Suppressor macrophage treated with lipopolysaccharide for 4 hours (primary cell): ENCODE measurements around the gene RYK.
"Not testable (repeated sequence)": the region's sequence is repeated elsewhere in the genome, so short reads cannot be mapped to it uniquely, and the experiment has no call there.

Experiments
- DNase-seq: peaks from one replicate; pipeline ENCODE4 v3.0.0-alpha.2; 2020

The RYK gene

DNA sequence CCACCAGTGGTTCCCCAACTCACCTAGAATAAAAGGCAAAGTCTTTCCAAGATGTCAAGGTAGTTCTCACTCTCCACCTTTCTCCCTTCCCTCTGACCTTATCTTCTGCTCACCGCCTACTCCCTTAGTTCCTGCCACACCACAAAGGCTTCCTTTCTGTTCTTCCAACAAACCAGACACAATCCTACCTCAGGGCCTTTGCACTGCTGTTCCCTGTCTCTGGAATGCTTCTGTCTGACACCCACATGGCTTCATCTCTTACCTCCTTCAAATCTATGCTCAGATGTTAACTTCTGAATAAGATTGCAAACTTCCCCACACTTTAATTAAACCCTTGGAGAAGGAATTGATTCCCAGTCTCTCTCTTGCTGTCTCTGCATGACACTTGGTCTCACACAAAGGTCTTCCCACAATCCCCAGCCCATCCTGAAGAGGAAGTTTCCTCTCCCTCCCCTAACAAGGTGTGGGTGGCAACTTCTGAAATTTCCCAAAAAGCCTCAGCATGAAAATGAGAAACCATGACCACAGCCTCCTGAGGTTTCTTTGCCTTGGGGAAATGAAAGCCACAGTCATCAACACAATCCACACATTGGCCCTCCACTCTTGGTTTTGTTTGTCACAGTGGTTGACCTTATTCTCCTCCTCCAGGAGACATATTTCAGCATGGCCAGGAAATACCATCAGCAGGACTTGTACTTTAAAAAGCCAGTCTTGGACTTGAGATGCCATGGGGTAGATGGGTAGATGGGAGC, 3.0 kb upstream of the RYK start:
- peak; percentile 90 for DNase-seq

DNA sequence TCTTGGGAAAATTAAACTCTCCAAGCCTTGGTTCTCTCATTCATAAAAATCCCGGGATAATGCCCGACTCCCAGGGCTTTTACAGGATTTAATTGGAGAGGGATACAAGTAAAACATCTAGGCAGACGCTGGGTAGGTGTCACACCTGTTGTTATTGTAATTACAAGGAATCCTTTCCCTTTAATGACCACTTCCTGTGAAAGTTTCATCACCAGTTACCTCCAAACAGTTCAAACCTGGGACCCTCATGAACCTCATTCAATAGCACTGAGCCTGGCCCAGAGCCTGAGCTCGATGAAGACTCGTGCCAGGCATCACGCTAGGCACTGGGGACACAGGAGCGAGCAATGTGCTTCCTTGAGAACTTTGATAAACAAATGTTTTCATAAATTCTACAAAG, 2.1 kb upstream of the RYK start:
- no peak for DNase-seq

DNA sequence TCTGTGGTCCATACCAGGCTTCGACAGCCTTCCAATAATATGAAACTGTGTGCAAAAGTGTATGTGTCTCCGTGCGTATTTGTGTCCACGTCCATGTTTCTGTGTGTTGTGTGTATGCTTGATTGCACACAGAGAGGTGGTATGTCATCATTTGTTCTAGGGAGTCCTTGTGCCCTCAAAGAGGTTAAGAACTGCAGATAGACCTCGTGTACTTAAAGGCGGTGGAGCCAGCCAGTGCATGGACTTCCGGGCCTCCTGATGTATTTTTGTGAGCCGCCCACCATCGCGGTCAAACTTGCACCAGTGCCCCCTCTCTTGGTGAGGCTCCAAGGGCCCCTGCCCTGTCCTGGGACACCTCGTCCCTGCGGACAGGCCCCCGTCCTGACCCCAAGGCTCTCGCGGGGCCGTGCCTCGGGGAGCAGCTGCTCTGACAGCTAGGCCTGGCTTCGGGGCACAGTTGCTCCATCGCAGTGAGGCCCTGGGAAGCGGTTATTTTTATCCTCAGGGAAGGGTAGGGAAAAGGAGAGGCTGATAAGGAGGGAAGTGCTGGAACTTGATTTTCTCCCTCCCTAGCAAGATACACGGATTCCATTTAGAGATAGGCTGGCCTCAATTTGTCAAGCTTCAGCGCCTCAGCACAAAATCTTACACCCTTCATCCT, 1.2 kb upstream of the RYK start:
- no peak for DNase-seq

DNA sequence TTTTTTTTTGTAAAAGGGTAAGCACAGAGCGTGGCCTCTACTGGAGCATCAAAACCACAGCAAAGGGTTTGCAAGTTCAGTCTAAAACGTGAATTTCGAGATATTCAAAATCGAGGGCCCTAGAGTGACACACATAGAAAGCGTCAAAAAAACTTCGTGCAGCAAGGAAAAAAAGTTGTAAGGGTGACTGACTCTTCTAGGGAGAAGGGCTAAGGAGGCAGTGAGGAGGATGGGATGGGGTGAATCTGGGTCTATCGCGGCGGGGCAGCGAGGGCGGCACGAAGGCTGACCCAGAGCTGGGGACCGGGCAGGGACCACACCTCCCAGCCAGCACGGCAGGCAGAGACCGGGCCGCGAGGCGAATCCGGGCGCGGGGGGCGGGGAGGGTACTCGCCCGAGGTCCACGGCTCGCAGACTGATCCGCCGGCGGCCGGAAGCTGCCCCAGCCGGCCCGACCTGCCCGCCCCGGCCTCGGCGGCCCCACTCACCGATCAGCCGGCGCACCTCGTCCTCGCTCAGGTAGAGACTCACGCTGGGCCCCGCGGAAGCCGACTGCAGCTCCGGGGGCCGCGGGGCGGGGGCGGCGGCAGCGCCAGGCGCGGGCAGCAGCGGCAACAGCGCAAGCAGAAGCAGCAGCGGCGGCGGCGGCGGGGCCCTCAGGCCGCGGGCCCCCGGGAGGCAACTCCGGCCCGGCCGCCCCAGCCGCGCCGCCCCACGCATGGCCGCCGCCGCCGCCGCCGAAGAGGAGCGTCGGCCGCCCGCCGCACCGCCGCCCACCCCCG, 533 bp downstream of the RYK start:
- peak; percentile 39 for DNase-seq

DNA sequence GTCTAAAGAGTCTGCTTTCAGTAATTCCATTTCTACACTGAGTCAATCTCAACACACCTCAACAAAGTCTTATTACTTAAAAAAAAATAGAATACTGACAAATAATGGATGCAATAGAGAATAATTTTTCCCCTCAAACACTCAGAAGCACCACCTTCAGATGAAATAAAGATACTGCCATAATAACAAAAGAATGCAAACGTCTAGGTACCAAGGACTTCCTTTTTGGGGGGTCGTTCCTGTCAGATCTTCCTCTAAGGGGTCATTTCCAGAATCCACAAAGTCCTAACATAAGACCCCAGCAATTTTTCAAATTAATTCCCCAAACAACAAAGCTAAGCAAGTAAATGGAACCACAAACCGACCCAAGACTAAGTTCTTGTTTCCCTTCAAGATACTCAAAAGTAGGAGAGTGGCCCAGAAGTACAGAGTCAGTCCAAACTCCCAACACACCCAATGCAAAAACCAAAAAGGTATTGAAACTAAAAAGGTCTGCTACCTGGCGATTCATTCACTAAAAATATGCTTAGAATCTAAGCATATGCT, 1.3 kb downstream of the RYK start:
- DNase-seq: no peak

DNA sequence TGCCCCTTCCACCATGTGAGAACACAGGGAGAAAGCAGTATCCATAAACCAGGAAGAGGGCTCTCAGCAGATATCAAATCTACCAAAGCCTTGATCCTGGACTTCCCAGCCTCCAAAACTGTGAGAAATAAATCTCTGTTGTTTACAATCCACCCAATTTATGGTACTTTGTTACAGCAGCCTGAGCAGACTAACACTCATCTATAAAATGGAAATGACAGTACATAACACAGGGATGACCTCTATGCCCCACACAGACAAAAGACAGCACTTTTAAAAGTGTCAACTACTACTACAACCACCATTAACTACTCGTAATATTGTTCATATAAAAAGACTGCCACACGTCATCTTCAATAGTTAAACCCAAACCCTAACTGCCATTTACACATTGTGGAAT, 5.7 kb downstream of the RYK start:
- DNase-seq: no peak

DNA sequence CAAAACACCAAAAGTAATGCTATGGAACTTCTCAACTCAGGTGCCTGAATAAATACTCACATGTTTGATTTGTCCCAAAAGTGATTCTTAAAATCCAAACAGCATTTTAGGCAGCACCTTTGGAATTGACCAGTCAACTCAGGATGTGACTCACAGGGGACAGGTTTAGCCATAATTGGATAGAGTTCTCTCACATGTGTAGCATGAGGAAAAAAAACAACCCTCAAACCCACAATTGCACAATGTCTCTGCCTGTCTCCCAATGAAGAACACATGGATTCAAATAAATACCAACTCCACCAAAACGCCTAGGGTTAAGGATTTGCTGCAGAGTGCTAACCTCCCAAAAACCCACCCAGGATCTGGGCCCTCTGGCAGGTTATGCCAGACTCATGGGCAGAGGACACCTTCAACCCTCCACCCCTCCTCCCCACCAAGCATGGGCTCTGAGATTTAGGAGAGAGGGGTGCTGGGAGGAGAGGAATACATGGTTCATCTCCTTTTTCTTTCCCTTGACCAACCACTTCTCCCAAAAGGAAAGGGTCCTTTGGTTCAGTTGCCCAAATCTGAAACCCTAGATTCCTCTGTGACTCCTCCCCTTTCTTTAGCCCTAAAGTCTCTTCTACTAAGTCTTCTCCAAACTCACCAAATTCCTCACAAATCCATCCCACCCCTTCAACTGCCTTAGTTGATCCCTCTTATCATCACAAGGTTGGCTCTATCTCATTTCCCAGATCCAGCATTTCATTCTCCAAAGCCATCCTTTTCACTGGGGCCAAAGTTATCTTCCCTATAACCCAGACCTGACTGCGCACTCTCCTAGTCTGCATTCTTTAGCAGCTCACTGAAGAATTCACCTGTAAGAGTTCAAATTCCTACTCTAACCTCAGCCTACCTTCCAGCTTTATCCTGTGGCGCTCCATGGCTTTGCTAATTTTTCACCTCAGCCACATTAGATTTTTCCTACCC, 7.7 kb downstream of the RYK start:
- DNase-seq: peak; percentile 24

DNA sequence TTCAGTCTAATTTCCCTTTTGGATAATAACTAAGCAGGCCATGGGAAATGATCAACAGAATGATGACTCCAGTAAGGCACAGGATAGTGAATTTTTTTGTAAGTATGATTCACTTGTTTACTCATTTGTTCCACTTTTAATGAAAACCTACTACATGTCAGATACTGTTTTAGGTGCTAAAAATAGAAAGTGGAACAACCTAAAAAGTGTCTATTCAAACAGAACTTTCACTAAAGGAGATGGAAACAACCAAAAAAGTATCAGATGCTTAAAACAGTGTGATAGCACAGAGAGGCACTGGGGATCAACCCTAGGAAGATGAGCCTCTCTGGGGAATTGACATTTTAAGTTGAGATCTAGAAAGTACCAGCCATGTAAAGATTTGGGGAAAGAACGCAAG, 11.1 kb downstream of the RYK start:
- peak; percentile 58 for DNase-seq

DNA sequence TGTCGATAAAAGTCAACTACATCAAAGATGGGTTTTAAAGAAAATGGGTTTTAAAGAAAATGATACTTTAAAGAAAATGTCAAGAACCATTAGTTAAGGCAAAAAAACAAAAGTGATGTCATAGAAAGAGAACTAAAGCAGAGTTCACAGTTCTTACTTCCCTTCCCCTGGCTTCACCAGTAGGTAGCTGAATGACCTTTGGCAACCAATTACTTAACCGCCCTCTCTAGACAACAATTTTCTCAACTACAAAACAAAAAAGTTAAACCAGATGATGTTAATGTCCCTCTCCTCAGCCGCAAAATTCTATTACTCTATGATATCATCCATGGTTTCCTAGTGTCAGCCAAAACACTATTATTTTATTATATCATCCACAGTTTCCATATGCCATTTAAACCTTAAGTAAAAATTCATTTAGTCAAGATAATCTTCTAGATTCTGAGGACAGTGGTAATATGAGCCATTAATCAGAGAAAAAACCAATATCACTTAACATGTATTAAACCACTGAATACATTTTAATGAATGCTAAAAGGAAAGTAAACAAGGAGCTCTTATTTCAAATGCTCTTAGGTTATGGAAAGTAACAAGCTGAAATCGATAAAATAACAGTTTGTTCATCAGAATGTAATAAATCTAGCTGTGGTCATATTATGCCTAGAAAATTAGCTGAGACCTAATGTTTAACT, 13.1 kb downstream of the RYK start:
- DNase-seq: peak; percentile 58

DNA sequence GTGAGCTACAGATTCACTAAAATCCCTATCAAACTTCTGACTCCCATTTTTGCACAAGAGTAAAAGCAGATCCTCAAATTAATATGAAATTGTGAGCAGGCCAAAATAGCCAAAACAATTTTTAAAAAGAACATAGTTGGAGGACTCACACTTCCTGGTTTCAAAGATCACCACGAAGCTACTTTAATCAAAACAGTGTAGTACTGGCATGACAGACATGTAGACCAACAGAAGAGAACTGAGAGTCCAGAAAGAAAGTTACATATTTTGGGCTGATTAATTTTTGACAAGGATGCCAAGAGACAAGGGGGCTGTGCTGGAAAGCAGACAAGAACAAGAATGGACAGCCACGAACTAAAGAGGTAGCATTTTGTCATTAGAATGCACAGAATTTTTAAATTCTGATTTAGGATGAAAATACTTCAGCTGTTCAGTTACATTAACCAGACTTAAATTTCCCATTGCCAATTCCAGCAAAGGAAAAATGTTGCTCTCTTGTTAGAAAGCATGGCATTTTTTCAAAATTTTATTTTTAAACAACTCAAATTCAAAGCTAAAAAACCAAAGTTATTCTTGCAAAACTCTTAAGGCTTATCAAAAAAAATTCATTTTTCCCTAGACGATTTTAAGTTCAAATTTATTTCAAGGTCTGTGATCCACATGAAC, 14.0 kb downstream of the RYK start:
- peak; percentile 23 for DNase-seq

DNA sequence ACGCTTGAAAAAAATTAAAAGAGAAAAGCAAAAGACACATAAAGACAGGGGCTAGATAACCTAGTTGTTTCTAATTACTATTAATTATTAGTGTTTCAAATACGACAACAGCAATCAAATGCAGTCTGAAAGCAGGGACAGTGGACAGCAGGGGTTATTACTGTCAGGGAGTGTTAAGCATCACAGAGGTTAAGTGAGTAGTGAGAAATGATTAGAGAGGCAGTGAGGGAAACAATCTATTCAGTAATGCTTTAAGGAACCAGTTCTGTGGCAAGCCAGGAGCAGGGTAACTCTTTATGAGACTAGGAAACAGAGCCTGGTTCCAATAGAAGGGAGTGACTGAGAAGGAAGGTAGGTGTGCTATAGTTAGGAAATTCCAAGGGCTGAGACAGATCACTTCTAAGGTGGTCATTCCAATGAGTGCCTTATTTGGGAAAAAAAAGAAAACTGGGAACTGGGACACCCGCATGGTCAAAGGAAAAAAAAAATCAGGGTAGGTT, 15.0 kb downstream of the RYK start:
- peak; percentile 16 for DNase-seq

DNA sequence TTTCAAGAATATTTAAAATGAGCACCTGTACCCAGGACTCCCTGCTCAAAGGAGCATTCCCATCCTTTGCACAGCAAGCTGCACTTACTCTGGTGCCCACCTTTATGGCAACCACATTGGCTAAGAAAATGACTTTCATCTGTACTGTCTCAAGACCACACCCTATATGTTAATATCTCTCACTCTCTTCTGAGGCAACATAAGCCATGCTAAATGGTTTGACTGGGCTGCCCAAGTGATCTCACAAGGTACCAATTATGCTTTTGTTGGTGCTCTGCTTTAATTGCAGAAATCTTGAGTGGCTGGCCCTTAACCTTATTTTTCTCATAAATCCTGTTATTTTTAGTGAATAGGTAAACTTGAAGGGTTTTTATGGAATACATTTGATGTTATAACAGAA, 17.7 kb downstream of the RYK start:
- DNase-seq: no peak

DNA sequence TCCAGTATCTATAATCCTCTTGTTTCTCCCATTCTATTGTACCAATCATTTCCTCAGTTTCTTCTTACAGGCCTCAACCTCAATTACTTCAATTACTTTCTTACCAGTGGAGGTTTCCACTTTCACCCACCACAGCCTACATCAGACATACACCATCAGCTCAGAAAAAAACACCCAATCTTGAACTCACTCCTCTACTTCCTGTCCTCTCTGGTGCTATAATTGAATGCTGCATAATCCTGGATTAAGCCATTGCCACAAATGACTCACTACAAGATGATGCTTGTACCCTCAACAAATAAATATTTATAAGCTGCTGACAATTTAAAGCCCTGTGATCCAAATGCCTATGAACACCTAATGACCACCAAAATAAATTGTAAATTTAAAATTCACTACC, 18.5 kb downstream of the RYK start:
- DNase-seq: peak; percentile 57

DNA sequence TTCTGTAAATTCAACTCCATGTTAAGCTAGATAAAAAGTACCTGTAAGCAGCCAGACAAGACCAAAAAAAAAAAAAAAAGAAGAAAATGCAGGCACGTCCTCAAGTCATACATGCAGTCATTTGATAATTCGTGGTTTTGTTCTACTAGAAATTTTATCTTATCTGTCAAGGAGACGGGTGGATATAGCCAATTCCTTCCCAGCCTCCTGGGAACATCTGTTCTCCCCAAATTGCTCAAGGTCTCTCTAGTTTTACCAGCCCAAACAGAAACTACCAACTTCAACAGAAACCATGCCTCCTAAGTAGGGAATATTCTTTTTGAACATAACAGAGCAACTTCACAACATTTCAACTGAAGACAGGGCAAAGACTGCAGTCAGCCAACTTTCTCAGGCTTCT, 19.5 kb downstream of the RYK start:
- no peak for DNase-seq

DNA sequence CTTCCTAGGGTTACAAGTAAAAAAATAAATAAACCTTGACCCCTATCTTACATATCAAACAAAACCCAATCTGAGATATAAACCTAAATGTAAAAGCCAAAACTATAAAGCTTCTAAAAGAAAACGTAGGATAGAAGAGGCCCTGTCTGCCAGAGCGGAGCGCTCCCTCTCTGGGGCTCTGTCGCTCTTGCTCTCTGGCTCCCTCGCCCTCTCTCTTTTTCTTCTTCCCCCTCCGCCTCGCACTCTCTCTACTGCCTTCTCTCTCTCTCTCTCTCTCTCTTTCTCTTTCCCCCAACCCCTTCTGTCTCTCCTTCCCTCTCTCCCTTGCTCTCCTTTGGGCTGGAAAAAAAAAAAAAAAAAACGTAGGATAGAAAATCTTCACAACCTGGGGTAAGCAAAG, 21.6 kb downstream of the RYK start:
- DNase-seq: no peak

DNA sequence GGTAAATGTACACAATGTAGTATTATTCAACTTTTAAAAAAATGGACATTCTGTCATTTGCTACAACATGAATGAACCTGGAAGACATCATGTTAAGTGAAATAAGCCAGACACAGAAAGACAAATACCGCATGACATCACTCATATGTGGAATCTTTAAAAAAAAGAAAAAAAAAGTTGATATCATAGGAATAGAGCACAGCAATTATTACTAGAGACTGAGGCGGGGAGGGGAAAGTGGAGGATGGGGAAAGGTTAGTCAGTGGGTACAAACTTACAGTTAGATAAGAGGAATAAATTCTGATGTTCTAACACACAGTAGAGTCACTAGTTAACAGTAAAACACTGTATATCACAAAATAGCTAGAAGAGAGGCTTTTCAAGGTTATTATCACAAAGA, 22.2 kb downstream of the RYK start:
- no peak for DNase-seq

DNA sequence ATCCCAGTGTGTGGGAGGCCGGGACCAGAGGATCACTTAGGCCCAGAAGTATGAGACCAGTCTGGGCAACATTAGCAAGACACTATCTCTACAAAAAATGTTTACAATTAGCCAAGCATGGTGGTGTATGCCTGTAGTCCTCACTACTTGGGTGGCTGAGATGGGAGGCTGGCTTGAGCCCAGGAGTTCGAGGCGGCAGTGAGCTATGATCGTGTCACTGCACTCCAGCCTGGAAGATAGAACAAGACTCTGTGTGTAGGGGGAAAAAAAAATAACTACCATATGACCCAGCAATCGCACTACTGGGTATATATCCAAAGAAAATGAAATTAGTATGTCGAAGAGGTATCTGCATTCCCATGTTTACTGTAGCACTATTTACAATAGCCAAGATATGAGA, 22.6 kb downstream of the RYK start:
- no peak for DNase-seq

DNA sequence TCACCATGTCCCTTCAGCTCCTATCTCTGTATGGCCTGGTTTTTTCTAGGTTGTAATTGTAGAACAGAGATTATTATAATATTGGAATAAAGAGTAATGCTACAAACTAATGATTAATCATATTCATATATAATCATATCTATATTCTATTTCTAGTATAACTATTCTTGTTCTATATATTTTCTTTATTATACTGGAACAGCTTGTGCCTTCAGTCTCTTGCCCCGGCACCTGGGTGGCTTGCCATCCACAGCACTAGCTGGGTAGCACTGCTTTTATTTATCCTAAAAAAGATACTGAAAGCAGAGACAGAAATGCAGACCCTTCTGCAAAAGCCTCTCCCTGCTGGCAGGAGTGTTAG, 25.9 kb downstream of the RYK start:
- DNase-seq: not testable (repeated sequence)

DNA sequence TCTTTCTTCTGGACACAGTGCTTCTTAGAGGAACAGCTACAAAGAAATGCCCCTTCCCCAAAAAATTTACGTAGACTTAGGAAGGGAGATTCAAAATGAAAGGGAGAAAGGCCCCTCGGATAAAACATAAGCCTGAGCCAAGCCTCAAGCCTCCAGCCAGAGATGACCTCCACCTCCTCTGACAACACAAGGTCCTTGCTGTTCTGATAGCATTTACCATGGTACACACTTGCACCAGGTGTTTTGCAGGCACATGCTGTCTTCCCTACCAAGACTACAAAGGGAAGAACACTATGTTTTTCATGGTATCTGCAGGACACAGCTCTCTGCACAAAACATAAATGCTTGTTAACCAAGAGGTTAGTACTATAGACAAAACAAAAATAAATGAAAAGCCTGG, 27.8 kb downstream of the RYK start:
- DNase-seq: no peak

DNA sequence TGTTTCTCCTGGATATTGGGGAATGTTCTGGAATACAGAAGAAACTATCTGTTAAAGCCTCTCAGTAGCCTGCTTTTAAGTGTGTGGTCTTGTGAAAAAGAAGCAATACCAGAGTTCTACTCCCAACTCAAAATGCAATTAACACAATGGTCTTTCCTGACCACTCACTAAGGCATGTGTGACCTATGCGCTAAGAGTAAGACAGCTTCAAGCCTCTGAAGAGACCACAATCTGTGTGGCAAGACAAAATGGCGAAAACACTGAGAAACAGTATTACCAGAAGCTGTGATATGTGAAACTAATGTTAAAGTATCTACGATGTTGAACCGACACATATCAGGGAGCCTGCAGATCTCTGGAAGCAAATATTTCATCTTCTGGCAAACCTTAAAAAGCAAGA, 33.8 kb downstream of the RYK start:
- no peak for DNase-seq

DNA sequence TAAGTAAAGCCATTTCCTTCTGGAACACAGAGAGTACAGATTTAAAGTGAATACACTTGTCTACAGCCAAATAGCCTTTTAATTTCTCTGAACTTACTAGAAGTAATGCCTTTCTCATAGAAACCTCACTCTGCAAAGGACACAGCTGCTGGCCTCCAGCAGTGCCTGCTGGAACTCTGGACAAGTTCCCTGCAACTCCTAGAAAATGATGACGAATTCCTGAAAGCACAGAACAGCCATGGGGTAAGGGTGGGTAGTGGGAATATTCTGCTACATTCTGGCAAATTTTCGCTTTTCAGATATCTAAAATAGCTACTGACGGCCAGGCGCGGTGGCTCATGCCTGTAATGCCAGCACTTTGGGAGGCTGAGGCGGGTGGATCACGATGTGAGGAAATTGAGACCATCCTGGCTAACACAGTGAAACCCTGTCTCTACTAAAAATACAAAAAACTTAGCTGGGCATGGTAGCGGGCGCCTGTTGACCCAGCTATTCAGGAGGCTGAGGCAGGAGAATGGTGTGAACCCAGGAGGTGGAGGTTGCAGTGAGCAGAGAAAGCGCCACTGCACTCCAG, 34.4 kb downstream of the RYK start:
- no peak for DNase-seq
